Panc1 (cell line): ENCODE data around the gene POLN.

Experiments used
- CTCF ChIP-seq: fragments of 450-650 bp; IDR thresholded peaks from 2 replicates; pipeline ENCODE4 v1.5.1; 2017; ENCODE audit warnings: mild to moderate bottlenecking
- POLR2AphosphoS5 ChIP-seq: IDR thresholded peaks from 2 replicates; pipeline ENCODE4 v1.6.1; 2012; ENCODE audit warnings: mild to moderate bottlenecking, low read depth, low read length, moderate library complexity
- REST ChIP-seq, 2 experiments: IDR thresholded peaks; 2 replicates each; pipeline ENCODE4 v1.6.1; 2011 to 2012; ENCODE audit warnings: low read depth in 2 of 2, control low read depth in 1 of 2, low read length in 1 of 2, mild to moderate bottlenecking in 1 of 2, moderate library complexity in 1 of 2; ENCODE audit not compliant: insufficient read depth in 1 of 2
- SIN3A ChIP-seq: IDR thresholded peaks from 2 replicates; pipeline ENCODE4 v1.6.1; 2012; ENCODE audit warnings: low read depth, mild to moderate bottlenecking, low read length, moderate library complexity, borderline replicate concordance; ENCODE audit not compliant: insufficient read depth

GRCh38 chr4:2091990-2092668 is 149.8 kb downstream of the POLN start:
- TF ChIP-seq CTCF: no peak
- TF ChIP-seq REST (IDR thresholded peaks at IDR 0.05; ENCODE audit: insufficient read depth in 1 of 2, low read depth in 2 of 2, low read length in 1 of 2): no peak
- no peak for TF ChIP-seq POLR2AphosphoS5
- TF ChIP-seq SIN3A: no peak
